Activated T-cell treated with anti-CD3 and anti-CD28 coated beads, Interleukin-2, amount 50 U/mL, for 72 hours (primary cell): ENCODE results near the gene CKS2. TPM values are rescaled to one million over a fixed set of nuclear protein-coding genes. Genes with fewer than 3 reads are reported as not detected.
"Not testable (repeated sequence)": the region's sequence is repeated elsewhere in the genome, so short reads cannot be mapped to it uniquely, and the experiment has no call there.

Experiments
- ATAC-seq, 2 donors: fragments of 150-1000 bp; cut with Tn5 transposase; replicated peaks in 1 of 2; 2 replicates each; pipeline ENCODE4 v1.10.0; 2021; ENCODE audit warnings: moderate library complexity in 2 of 2, mild to moderate bottlenecking in 1 of 2
- DNase-seq, 2 donors: peaks; one replicate each; pipeline ENCODE4 v3.0.0; 2021 to 2022; ENCODE audit warnings: mixed read lengths in 1 of 2
- H3K27ac Mint-ChIP-seq: one replicate; pipeline ENCODE4 v1.8.0; 2022; ENCODE audit warnings: mild to moderate bottlenecking, moderate library complexity, mixed read lengths
- H3K27me3 Mint-ChIP-seq: one replicate; pipeline ENCODE4 v1.8.0; 2022; ENCODE audit warnings: low read depth, mixed read lengths
- H3K36me3 Mint-ChIP-seq, 2 donors: one replicate each; pipeline ENCODE4 v1.8.0; 2022; ENCODE audit warnings: mixed read lengths in 2 of 2, mild to moderate bottlenecking in 1 of 2; ENCODE audit not compliant: insufficient read depth in 2 of 2
- H3K4me1 Mint-ChIP-seq: one replicate; pipeline ENCODE4 v1.8.0; 2022; ENCODE audit warnings: low read depth, mixed read lengths
- H3K4me3 Mint-ChIP-seq, 2 donors: one replicate each; pipeline ENCODE4 v1.8.0; 2022; ENCODE audit warnings: mild to moderate bottlenecking in 2 of 2, mixed read lengths in 2 of 2, moderate library complexity in 2 of 2
- H3K9me3 Mint-ChIP-seq, 2 donors: one replicate each; pipeline ENCODE4 v1.8.0; 2022; ENCODE audit warnings: mixed read lengths in 2 of 2
- total RNA-seq, 2 donors: library from RNA; stranded (reverse); gene quantifications; one replicate each; pipeline ENCODE4 v1.2.3, GENCODE V29; 2022

Gene CKS2
- total RNA-seq, 2 donors from 2014 or later: 145 to 155 TPM

DNA sequence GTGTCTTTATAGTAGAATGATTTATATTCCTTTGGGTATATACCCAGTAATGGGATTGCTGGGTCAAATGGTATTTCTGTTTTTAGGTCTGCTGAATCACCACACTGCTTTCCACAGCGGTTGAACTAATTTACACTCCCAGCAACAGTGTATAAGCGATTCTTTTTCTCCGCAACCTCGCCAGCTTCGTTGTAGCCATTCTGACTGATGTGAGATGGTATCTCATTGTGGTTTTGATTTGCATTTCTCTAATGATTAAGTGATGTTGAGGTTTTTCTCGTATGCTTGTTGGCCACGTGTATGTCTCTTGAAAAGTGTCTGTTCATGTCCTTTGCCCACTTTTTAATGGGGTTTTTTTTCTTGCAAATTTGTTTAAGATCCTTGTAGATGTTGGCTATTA, 32.8 kb downstream of the CKS2 start:
- peaks cover 62% of the 10 kb centered on the region for H3K4me1 Mint-ChIP-seq

GRCh38 chr9:89345476-89345875, 34.5 kb downstream of the CKS2 start:
- Mint-ChIP-seq H3K4me3 (no peak overlapping the region), H3K4me1 (peaks cover 46% of the 10 kb centered on the region), H3K27ac (peak overlapping the region; percentile 23), H3K9me3 (peaks cover 0 to 3% of the 10 kb centered on the region in 2 donors), H3K36me3 (peaks cover 19 to 58% of the 10 kb centered on the region in 2 donors), H3K27me3 (no peaks in the 10 kb centered on the region)
- ATAC-seq: peak; percentile 51 to 57
- DNase-seq: no peak

More for the DNA sequence above, 32.8 kb downstream of the CKS2 start:
- H3K9me3 Mint-ChIP-seq, H3K4me3 Mint-ChIP-seq, DNase-seq, H3K27me3 Mint-ChIP-seq, H3K27ac Mint-ChIP-seq: not testable (repeated sequence)
- peaks cover 17 to 65% of the 10 kb centered on the region in 2 donors for H3K36me3 Mint-ChIP-seq
- ATAC-seq: peak in 1 of 2 donors; percentile 26

- DNase-seq (no peak), ATAC-seq (no peak)
- H3K36me3 Mint-ChIP-seq: peaks cover 20 to 55% of the 10 kb centered on the region in 2 donors
- H3K4me1 Mint-ChIP-seq: peaks cover 44% of the 10 kb centered on the region
- peaks cover 0 to 3% of the 10 kb centered on the region in 2 donors for H3K9me3 Mint-ChIP-seq
- no peak overlapping the region for H3K27ac Mint-ChIP-seq
- H3K27me3 Mint-ChIP-seq: no peaks in the 10 kb centered on the region
- H3K4me3 Mint-ChIP-seq: no peak overlapping the region
Measured at GRCh38 chr9:89346696-89347095, 35.7 kb downstream of the CKS2 start.

- H3K27me3 Mint-ChIP-seq: no peaks in the 10 kb centered on the region
- peaks cover 17 to 52% of the 10 kb centered on the region in 2 donors for H3K36me3 Mint-ChIP-seq
- ATAC-seq: no peak
- no peak overlapping the region for H3K27ac Mint-ChIP-seq
- H3K9me3 Mint-ChIP-seq: peaks cover 0 to 3% of the 10 kb centered on the region in 2 donors
- DNase-seq: no peak
- no peak overlapping the region for H3K4me3 Mint-ChIP-seq
- H3K4me1 Mint-ChIP-seq: peaks cover 44% of the 10 kb centered on the region
Measured at GRCh38 chr9:89347651-89348050, 36.7 kb downstream of the CKS2 start.

DNA sequence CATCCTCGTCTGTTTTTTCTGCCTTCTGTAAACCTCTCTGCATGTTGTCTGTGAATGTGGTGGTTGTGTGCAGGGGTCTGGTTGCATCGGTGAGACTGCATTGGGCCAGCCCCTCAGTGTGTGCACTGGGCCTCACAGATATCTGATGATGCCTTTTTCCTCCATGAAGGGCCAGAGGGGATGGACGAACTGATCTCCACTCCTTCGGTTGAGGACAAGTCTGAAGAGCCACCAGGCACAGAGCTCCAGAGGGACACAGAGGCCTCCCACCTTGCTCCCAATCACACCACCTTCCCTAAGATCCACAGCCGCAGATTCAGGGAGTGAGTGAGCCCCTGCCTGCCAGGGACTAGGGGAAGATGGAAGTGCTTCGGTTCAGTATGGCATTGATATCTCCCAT, 38.6 kb downstream of the CKS2 start:
- DNase-seq (no peak), ATAC-seq (no peak)
- H3K27ac Mint-ChIP-seq: no peak overlapping the region
- H3K27me3 Mint-ChIP-seq: no peaks in the 10 kb centered on the region
- peaks cover 31% of the 10 kb centered on the region for H3K4me1 Mint-ChIP-seq
- no peaks in the 10 kb centered on the region for H3K9me3 Mint-ChIP-seq
- peaks cover 14 to 45% of the 10 kb centered on the region in 2 donors for H3K36me3 Mint-ChIP-seq
- no peak overlapping the region for H3K4me3 Mint-ChIP-seq

DNA sequence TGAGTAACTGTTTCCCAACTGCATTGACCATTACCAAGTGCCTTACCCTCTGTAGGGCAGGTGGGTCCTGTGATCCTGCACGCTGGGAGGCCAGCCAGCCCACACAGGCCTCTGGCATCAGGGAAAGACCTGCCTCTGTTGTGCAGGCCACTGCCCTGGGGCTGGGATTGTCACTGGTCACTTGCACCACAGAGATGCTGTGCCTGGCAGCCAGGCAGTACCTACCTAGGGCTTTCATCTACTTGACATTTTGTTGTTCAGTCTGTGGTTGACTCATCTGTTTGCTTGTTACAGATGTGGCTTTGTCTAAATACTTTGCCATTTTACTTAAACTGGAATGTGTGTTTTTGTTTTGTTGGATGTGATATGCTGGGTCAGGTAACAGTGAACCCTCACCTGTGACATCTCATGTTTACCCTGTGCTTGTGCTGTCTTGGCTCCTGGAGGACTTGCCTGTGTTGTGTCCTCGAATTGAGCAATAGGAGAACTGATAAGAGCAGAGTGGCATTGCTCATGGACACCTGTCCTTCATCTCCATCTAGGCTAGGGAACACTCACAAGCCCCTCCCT, 40.1 kb downstream of the CKS2 start:
- H3K27ac Mint-ChIP-seq: peak overlapping the region; percentile 20
- ATAC-seq: no peak
- H3K36me3 Mint-ChIP-seq: peaks cover 8 to 34% of the 10 kb centered on the region in 2 donors
- H3K27me3 Mint-ChIP-seq: no peaks in the 10 kb centered on the region
- peaks cover 22% of the 10 kb centered on the region for H3K4me1 Mint-ChIP-seq
- DNase-seq: no peak
- H3K4me3 Mint-ChIP-seq: no peak overlapping the region
- no peaks in the 10 kb centered on the region for H3K9me3 Mint-ChIP-seq

DNA sequence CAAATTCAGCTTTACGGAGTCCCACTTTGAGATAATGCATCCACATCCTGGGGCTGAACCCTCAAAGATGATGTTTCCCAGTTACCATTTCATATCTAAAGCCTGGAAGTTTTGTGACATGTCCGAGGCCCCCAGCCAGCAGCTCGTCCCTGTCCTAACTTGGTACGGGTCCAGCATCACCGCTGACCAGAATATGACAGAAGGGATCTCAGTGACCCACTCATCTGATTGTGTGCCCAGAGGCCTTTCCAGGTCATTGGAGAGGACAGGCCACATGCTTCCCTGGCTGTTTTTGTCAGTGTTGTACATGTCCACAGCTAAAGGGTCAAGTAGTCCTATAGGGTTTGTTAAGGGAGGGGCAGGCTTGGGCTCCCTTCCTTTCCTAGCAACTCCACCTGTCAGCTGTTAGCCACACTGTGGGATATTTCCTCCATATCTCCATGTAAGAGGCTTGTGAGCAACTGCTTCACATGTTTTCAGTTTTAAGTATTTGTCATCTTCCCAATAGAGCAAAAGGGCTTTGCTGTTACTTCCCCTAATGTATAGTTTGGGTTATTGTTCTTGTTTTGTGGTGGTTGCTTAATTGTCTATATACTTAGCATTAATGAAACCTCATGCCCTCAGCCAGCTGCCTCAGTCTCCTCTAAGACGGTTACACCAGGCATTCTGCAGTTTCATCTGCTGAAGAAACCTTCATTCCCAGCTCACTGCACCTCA, 40.7 kb downstream of the CKS2 start:
- Mint-ChIP-seq H3K4me3 (no peak overlapping the region), H3K27ac (peak overlapping the region; percentile 96), H3K4me1 (peaks cover 28% of the 10 kb centered on the region), H3K9me3 (no peaks in the 10 kb centered on the region), H3K36me3 (peaks cover 8 to 29% of the 10 kb centered on the region in 2 donors), H3K27me3 (no peaks in the 10 kb centered on the region)
- no peak for ATAC-seq
- DNase-seq: no peak

DNA sequence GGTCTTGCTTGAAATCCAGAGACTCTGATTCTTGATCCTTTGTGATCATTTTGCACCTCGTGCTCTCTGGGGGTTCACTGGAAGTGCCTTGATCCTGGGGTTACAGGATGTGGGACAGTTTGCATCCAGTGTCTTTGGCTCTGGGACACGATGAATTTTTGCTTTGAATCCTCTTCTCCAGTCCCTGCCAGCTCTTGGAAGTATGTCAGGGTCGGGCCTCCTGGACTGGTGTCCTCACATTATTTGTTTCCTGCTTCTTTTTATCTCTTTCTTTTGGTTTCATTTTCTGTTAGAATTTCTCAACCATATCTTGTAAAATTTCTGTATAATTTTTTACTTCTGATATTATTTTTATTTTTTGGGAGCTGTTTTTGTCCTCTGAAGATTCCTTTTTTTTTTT, 41.5 kb downstream of the CKS2 start:
- H3K27ac Mint-ChIP-seq: peak overlapping the region; percentile 96
- peaks cover 8 to 27% of the 10 kb centered on the region in 2 donors for H3K36me3 Mint-ChIP-seq
- DNase-seq: no peak
- peak overlapping the region in 1 of 2 donors; percentile 60 for H3K4me3 Mint-ChIP-seq
- ATAC-seq: no peak
- peaks cover 32% of the 10 kb centered on the region for H3K4me1 Mint-ChIP-seq
- no peaks in the 10 kb centered on the region for H3K9me3 Mint-ChIP-seq
- H3K27me3 Mint-ChIP-seq: no peaks in the 10 kb centered on the region

GRCh38 chr9:89352874-89353649, 42.1 kb downstream of the CKS2 start:
- ATAC-seq (no peak), DNase-seq (no peak)
- Mint-ChIP-seq H3K4me3 (no peak overlapping the region), H3K27me3 (no peaks in the 10 kb centered on the region), H3K9me3 (no peaks in the 10 kb centered on the region), H3K36me3 (peaks cover 8 to 27% of the 10 kb centered on the region in 2 donors), H3K27ac (peak overlapping the region; percentile 96), H3K4me1 (peaks cover 36% of the 10 kb centered on the region)

DNA sequence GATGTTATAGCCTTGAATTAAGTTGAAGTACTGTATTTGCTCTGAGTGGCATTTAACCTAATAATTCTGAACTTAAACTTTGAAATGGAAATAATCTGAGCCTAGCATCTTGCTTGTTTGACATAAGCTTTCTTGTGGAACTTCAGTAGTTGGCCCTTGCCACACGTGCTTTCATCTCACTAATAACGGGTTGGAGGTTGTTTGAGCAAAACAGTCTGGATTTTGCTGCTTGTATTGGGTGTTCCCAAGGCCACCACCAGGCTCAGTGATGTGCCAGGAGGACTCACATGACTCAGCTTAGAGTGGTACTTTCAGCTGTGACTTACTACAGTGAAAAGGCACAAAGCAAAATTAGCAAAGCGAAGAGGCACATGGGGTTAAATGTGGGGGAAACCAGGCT, 43.0 kb downstream of the CKS2 start:
- Mint-ChIP-seq H3K4me1 (peaks cover 36% of the 10 kb centered on the region), H3K27ac (no peak overlapping the region), H3K36me3 (peaks cover 4 to 28% of the 10 kb centered on the region in 2 donors), H3K27me3 (no peaks in the 10 kb centered on the region), H3K9me3 (no peaks in the 10 kb centered on the region), H3K4me3 (no peak overlapping the region)
- ATAC-seq (no peak), DNase-seq (no peak)

- DNase-seq: no peak
- Mint-ChIP-seq H3K36me3 (peaks cover 4 to 28% of the 10 kb centered on the region in 2 donors), H3K27ac (no peak overlapping the region), H3K4me3 (no peak overlapping the region), H3K4me1 (peaks cover 36% of the 10 kb centered on the region), H3K27me3 (no peaks in the 10 kb centered on the region), H3K9me3 (no peaks in the 10 kb centered on the region)
- no peak for ATAC-seq
Measured at GRCh38 chr9:89354471-89354870, 43.5 kb downstream of the CKS2 start.

- Mint-ChIP-seq H3K4me1 (peaks cover 31% of the 10 kb centered on the region), H3K4me3 (no peak overlapping the region), H3K27ac (no peak overlapping the region), H3K9me3 (no peaks in the 10 kb centered on the region), H3K36me3 (peaks cover 10 to 40% of the 10 kb centered on the region in 2 donors), H3K27me3 (no peaks in the 10 kb centered on the region)
- DNase-seq: no peak
- ATAC-seq: no peak
Measured at GRCh38 chr9:89356782-89357181, 45.8 kb downstream of the CKS2 start.
